Measurements from ENCODE around the gene PRDM10. TPM values are rescaled to one million over a fixed set of nuclear protein-coding genes. Genes with fewer than 3 reads are reported as not detected.

PRDM10 gene
- total RNA-seq, 6 donors from 2014 or later = 6.8 to 13.9 (median 12.7) TPM

GRCh38 chr11:129968591-129969419 is 33.8 kb downstream of the PRDM10 start:
- DNase-seq = no peak
- H3K36me3 ChIP-seq = no peaks in the 10 kb centered on the region
- peak in 1 of 2 donors; percentile 21 for ATAC-seq (ENCODE audit: low FRiP score in 2 of 2)
- no peak overlapping the region for H3K4me3 ChIP-seq
- 65 to 78% methylated on average over 9 of the region's 9 CpGs for WGBS, 2 donors
- no peaks in the 10 kb centered on the region for H3K4me1 ChIP-seq
- H3K27me3 ChIP-seq = no peaks in the 10 kb centered on the region
- no peak overlapping the region for H3K27ac ChIP-seq
- TF ChIP-seq CTCF (IDR thresholded peaks at IDR 0.05) (no peak), POLR2AphosphoS5 (IDR thresholded peaks at IDR 0.05) (no peak), POLR2A (IDR thresholded peaks at IDR 0.05) (no peak), EP300 (IDR thresholded peaks at IDR 0.05) (no peak)
- H3K9me3 ChIP-seq = no peaks in the 10 kb centered on the region

- Histone ChIP-seq H3K4me3 (no peak overlapping the region), H3K36me3 (no peaks in the 10 kb centered on the region), H3K9me3 (no peaks in the 10 kb centered on the region), H3K27me3 (no peaks in the 10 kb centered on the region), H3K27ac (no peak overlapping the region), H3K4me1 (peaks cover 0 to 2% (median 0%) of the 10 kb centered on the region in 4 donors)
- ATAC-seq (ENCODE audit: low FRiP score in 2 of 2) (no peak), DNase-seq (no peak)
- WGBS, 2 donors = 72 to 94% methylated on average over 3 of the region's 3 CpGs
- TF ChIP-seq EP300 (IDR thresholded peaks at IDR 0.05) = no peak
- TF ChIP-seq POLR2A (IDR thresholded peaks at IDR 0.05) = no peak
- no peak for TF ChIP-seq POLR2AphosphoS5 (IDR thresholded peaks at IDR 0.05)
- TF ChIP-seq CTCF (IDR thresholded peaks at IDR 0.05) = no peak
These were observed 34.6 kb downstream of the PRDM10 start for GRCh38 chr11:129967996-129968395.

- Histone ChIP-seq H3K9me3 (no peaks in the 10 kb centered on the region), H3K4me1 (peaks cover 0 to 2% (median 0%) of the 10 kb centered on the region in 4 donors), H3K27ac (no peak overlapping the region), H3K36me3 (peaks cover 0 to 4% (median 2%) of the 10 kb centered on the region in 4 donors), H3K27me3 (no peaks in the 10 kb centered on the region), H3K4me3 (no peak overlapping the region)
- DNase-seq (no peak), ATAC-seq (ENCODE audit: low FRiP score in 2 of 2) (no peak)
- no peak for TF ChIP-seq EP300 (IDR thresholded peaks at IDR 0.05)
- TF ChIP-seq CTCF (IDR thresholded peaks at IDR 0.05) = no peak
- TF ChIP-seq POLR2A (IDR thresholded peaks at IDR 0.05) = no peak
- TF ChIP-seq POLR2AphosphoS5 (IDR thresholded peaks at IDR 0.05) = no peak
- 88 to 89% methylated on average over 3 of the region's 3 CpGs for WGBS, 2 donors
These were observed 37.4 kb downstream of the PRDM10 start for GRCh38 chr11:129965248-129965647.

- Histone ChIP-seq H3K4me3 (no peak overlapping the region), H3K27me3 (no peaks in the 10 kb centered on the region), H3K36me3 (peaks cover 0 to 22% (median 9%) of the 10 kb centered on the region in 4 donors), H3K9me3 (no peaks in the 10 kb centered on the region), H3K27ac (no peak overlapping the region), H3K4me1 (peaks cover 0 to 2% (median 0%) of the 10 kb centered on the region in 4 donors)
- TF ChIP-seq EP300 (IDR thresholded peaks at IDR 0.05) = peak in 1 of 4 donors; percentile 45
- no peak for TF ChIP-seq CTCF (IDR thresholded peaks at IDR 0.05)
- ATAC-seq (ENCODE audit: low FRiP score in 2 of 2) (no peak), DNase-seq (no peak)
- WGBS, 2 donors = 90 to 92% methylated on average over 17 to 18 of the region's 18 CpGs
These were observed 42.1 kb downstream of the PRDM10 start for GRCh38 chr11:129960216-129961214.
